IMR-90 (cell line): ENCODE measurements around the gene PEX5L. TPM values are rescaled to one million over a fixed set of nuclear protein-coding genes. Genes with fewer than 3 reads are reported as not detected.

ENCODE experiments used
- ATAC-seq: fragments of 200-7000 bp; cut with Tn5 transposase; 2 replicates; pipeline ENCODE4 v1.9.1; 2020; ENCODE audit warnings: low read depth, mild to moderate bottlenecking, moderate library complexity
- BruUV-seq: library from RNA; stranded (reverse); fragments of 400-500 nt; replicated peaks from 2 replicates; lab custom pipeline; 2021; lab: Mats Ljungman, UMichigan
- CTCF ChIA-PET: fragments of 300-600 bp; formaldehyde crosslinking; extraction: SDS; loops from one replicate; lab custom pipeline; 2021; ENCODE audit warnings: antibody characterized with exemption; lab: Yijun Ruan, JAX
- POLR2A ChIA-PET: fragments of 300-600 bp; sonication (Branson Sonifier 250); formaldehyde crosslinking; loops from one replicate; lab custom pipeline; 2022; ENCODE audit warnings: antibody characterized with exemption; ENCODE audit not compliant: unreplicated experiment; lab: Charles Lee
- DNase-seq: peaks from one replicate; pipeline ENCODE4 v3.0.0; 2013
- H2AFZ ChIP-seq: replicated peaks from 2 replicates; pipeline ENCODE3; 2013; ENCODE audit warnings: low read length, mild to moderate bottlenecking; ENCODE audit not compliant: poor library complexity
- H2AK5ac ChIP-seq: 2 replicates; pipeline ENCODE4 v1.6.1; 2013; ENCODE audit warnings: low read depth, low read length, inconsistent platforms
- H2AK9ac ChIP-seq: replicated peaks from 2 replicates; pipeline ENCODE3; 2013; ENCODE audit warnings: mild to moderate bottlenecking, low read depth, low read length, moderate library complexity; ENCODE audit not compliant: poor library complexity
- H2BK120ac ChIP-seq: 2 replicates; pipeline ENCODE4 v1.6.1; 2013; ENCODE audit warnings: low read depth, low read length, inconsistent platforms
- H2BK15ac ChIP-seq: 3 replicates; pipeline ENCODE4 v1.6.1; 2013; ENCODE audit warnings: low read depth, low read length, inconsistent platforms
- H2BK20ac ChIP-seq: 2 replicates; pipeline ENCODE4 v1.6.1; 2013; ENCODE audit warnings: low read depth, mild to moderate bottlenecking, inconsistent platforms, low read length, moderate library complexity
- H2BK5ac ChIP-seq: 2 replicates; pipeline ENCODE4 v1.6.1; 2013; ENCODE audit warnings: mild to moderate bottlenecking, low read depth, low read length, inconsistent platforms; ENCODE audit not compliant: poor library complexity, severe bottlenecking
- H3K14ac ChIP-seq: replicated peaks from 2 replicates; pipeline ENCODE4 v1.6.1; 2013; ENCODE audit warnings: low read depth, low read length, inconsistent platforms
- H3K18ac ChIP-seq: 2 replicates; pipeline ENCODE4 v1.6.1; 2013; ENCODE audit warnings: low read depth, low read length, control low read depth
- H3K23ac ChIP-seq: 2 replicates; pipeline ENCODE4 v1.6.1; 2013; ENCODE audit warnings: low read depth, low read length, inconsistent platforms
- H3K27ac ChIP-seq: 2 replicates; pipeline ENCODE4 v1.5.1; 2013; ENCODE audit warnings: mild to moderate bottlenecking, control low read depth, low read length; ENCODE audit not compliant: insufficient read depth
- H3K27me3 ChIP-seq: 2 replicates; pipeline ENCODE4 v1.6.1; 2013; ENCODE audit warnings: low read length; ENCODE audit not compliant: control insufficient read depth, insufficient read depth
- H3K36me3 ChIP-seq: 2 replicates; pipeline ENCODE4 v1.6.1; 2013; ENCODE audit warnings: low read length, mixed read lengths; ENCODE audit not compliant: control insufficient read depth, insufficient read depth
- H3K4ac ChIP-seq: 2 replicates; pipeline ENCODE4 v1.6.1; 2013; ENCODE audit warnings: low read depth, low read length, inconsistent platforms
- H3K4me1 ChIP-seq: 2 replicates; pipeline ENCODE4 v1.6.1; 2013; ENCODE audit warnings: low read length, mixed read lengths; ENCODE audit not compliant: control insufficient read depth, insufficient read depth
- H3K4me2 ChIP-seq: 2 replicates; pipeline ENCODE4 v1.6.1; 2013; ENCODE audit warnings: low read depth, mild to moderate bottlenecking, control low read depth, low read length, moderate library complexity
- H3K4me3 ChIP-seq: 2 replicates; pipeline ENCODE4 v1.5.1; 2013; ENCODE audit warnings: low read depth, mild to moderate bottlenecking, control low read depth, low read length, moderate library complexity; ENCODE audit not compliant: insufficient read depth
- H3K56ac ChIP-seq: 2 replicates; pipeline ENCODE4 v1.6.1; 2013; ENCODE audit warnings: low read length, inconsistent platforms; ENCODE audit not compliant: insufficient read depth; ENCODE audit errors: extremely low read depth
- H3K79me1 ChIP-seq, 2 experiments: 2 replicates each; pipeline ENCODE4 v1.6.1; 2013; ENCODE audit warnings: low read length in 2 of 2, inconsistent platforms in 1 of 2, low read depth in 1 of 2
- H3K9ac ChIP-seq: 2 replicates; pipeline ENCODE4 v1.6.1; 2013; ENCODE audit warnings: low read depth, low read length, control low read depth
- H3K9me1 ChIP-seq: 2 replicates; pipeline ENCODE4 v1.6.1; 2013; ENCODE audit warnings: low read length, inconsistent platforms; ENCODE audit not compliant: insufficient read depth
- H3K9me3 ChIP-seq: 2 replicates; pipeline ENCODE4 v1.6.1; 2013; ENCODE audit warnings: low read length; ENCODE audit not compliant: control insufficient read depth, insufficient read depth
- H4K20me1 ChIP-seq: 2 replicates; pipeline ENCODE4 v1.6.1; 2013; ENCODE audit warnings: low read length, inconsistent platforms; ENCODE audit not compliant: insufficient read depth
- H4K5ac ChIP-seq: 2 replicates; pipeline ENCODE4 v1.6.1; 2013; ENCODE audit warnings: mild to moderate bottlenecking, low read depth, low read length, control low read depth
- H4K8ac ChIP-seq, 2 experiments: 2 replicates each; pipeline ENCODE4 v1.6.1; 2013; ENCODE audit warnings: low read depth in 2 of 2, low read length in 2 of 2, control low read depth in 1 of 2, inconsistent platforms in 1 of 2
- H4K91ac ChIP-seq: 2 replicates; pipeline ENCODE4 v1.6.1; 2013; ENCODE audit warnings: low read depth, low read length, inconsistent platforms; ENCODE audit not compliant: insufficient read depth
- BHLHE40 ChIP-seq: fragments of 150-350 bp; IDR thresholded peaks from 2 replicates; pipeline ENCODE4 v1.6.1; 2016; ENCODE audit warnings: mild to moderate bottlenecking, low read depth, low read length
- CEBPB ChIP-seq: IDR thresholded peaks from 2 replicates; pipeline ENCODE4 v1.6.1; 2012; ENCODE audit warnings: low read depth, low read length, improper control_type of control experiment
- CHD1 ChIP-seq: IDR thresholded peaks from 2 replicates; pipeline ENCODE4 v1.6.1; 2012; ENCODE audit warnings: low read depth, low read length, improper control_type of control experiment
- FOS ChIP-seq: fragments of 150-350 bp; IDR thresholded peaks from 2 replicates; pipeline ENCODE4 v1.6.1; 2016; ENCODE audit warnings: low read depth, low read length
- MAFK ChIP-seq: IDR thresholded peaks from 2 replicates; pipeline ENCODE4 v1.6.1; 2012; ENCODE audit warnings: low read depth, low read length, improper control_type of control experiment
- POLR2A ChIP-seq: IDR thresholded peaks from 2 replicates; pipeline ENCODE4 v1.6.1; 2012; ENCODE audit warnings: mild to moderate bottlenecking, low read depth, low read length
- WGBS, 2 experiments: methylation state at CpG; one replicate each; pipeline versions ENCODE4 v1.1.5 to v1.1.7; 2013; ENCODE audit warnings: missing lambda C conversion rate in 2 of 2; ENCODE audit not compliant: insufficient read length in 1 of 2; ENCODE audit errors: extremely low coverage in 2 of 2; 5-methylcytosine and 5-hydroxymethylcytosine counted together
- dilution Hi-C: fragments of 300-500 bp; cut with HindIII; formaldehyde crosslinking; loops from one replicate; pipeline ENCODE4 v1.14.3; 2018; ENCODE audit warnings: low sequenced_read_pairs; ENCODE audit not compliant: unreplicated experiment
- in situ Hi-C: fragments of 300-500 bp; cut with MboI; formaldehyde crosslinking; loops from 3 replicates; pipeline ENCODE4 v1.14.3; 2019; ENCODE audit warnings: low sequenced_read_pairs, inconsistent platforms, mixed read lengths
- intact Hi-C: fragments of 100-400 bp; cut with micrococcal nuclease; formaldehyde crosslinking; loops from 2 replicates; pipeline ENCODE4 v1.10.0; 2022
- polyA plus RNA-seq, 3 experiments: library from polyadenylated mRNA; depleted of rRNA; stranded (reverse); fragments of >200 nt; gene quantifications; 2 replicates each; pipeline ENCODE4 v1.2.3, GENCODE V29; 2012; ENCODE audit warnings: low replicate concordance in 1 of 3
- total RNA-seq: library from RNA; depleted of rRNA; stranded (reverse); fragments of >200 nt; gene quantifications from 2 replicates; pipeline ENCODE4 v1.2.3, GENCODE V29; 2012
- TF ChIP-seq, protein P1 (sequence below): fragments of 150-350 bp; IDR thresholded peaks from 2 replicates; pipeline ENCODE4 v1.6.1; 2016; ENCODE audit warnings: low read depth, mild to moderate bottlenecking, low read length, moderate library complexity, borderline replicate concordance

PEX5L gene
- total and polyA plus RNA-seq, 2 of the 4 experiments (the other 2 are of a cell fraction) = not detected

DNA sequence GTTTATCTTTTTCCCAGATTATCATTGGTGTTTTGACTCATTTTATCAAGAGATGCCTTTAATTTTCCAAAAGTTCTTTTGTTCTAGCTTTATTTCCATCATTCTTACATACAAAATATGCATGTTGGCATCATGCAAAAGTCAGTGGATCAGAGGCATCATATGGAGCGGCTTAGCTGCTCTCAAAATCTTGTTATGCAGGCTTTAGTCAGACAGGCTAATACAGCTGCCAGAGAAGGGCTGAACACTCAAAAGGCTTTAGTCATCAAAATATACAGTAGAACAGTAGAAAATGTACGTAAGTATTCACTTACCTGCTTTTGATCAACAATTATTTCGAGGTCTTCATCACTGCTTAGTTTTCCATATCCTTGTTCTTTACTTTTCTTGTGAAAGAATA, 65.5 kb downstream of the PEX5L start:
- no peaks in the 10 kb centered on the region for H3K36me3 ChIP-seq

More for the DNA sequence above, 65.5 kb downstream of the PEX5L start:
- Histone ChIP-seq H3K4me1 (no peaks in the 10 kb centered on the region), H2AFZ (no peak overlapping the region), H2BK5ac (no peak overlapping the region), H3K9me1 (no peaks in the 10 kb centered on the region), H2AK5ac (no peak overlapping the region), H3K23ac (no peak overlapping the region), H3K14ac (no peak overlapping the region), H4K20me1 (no peaks in the 10 kb centered on the region), H2BK15ac (no peak overlapping the region), H3K27me3 (no peaks in the 10 kb centered on the region), H4K8ac (no peak overlapping the region), H3K18ac (no peak overlapping the region), H3K56ac (no peak overlapping the region), H4K91ac (no peak overlapping the region), H2BK120ac (no peak overlapping the region), H3K9me3 (no peaks in the 10 kb centered on the region), H3K4me3 (no peak overlapping the region), H4K5ac (no peak overlapping the region), H3K4me2 (no peak overlapping the region), H2BK20ac (no peak overlapping the region), H3K4ac (no peak overlapping the region), H3K79me1 (no peaks in the 10 kb centered on the region), H3K9ac (no peak overlapping the region), H3K27ac (no peak overlapping the region), H2AK9ac (no peak overlapping the region)
- WGBS, 2 experiments = no CpG with 5 or more reads among the region's 3 CpGs
- in situ Hi-C loops = no loop called here
- TF ChIP-seq FOS = no peak
- TF ChIP-seq MAFK = no peak
- no peak for TF ChIP-seq CEBPB
- TF ChIP-seq BHLHE40 = no peak
- TF ChIP-seq, protein P1, sequence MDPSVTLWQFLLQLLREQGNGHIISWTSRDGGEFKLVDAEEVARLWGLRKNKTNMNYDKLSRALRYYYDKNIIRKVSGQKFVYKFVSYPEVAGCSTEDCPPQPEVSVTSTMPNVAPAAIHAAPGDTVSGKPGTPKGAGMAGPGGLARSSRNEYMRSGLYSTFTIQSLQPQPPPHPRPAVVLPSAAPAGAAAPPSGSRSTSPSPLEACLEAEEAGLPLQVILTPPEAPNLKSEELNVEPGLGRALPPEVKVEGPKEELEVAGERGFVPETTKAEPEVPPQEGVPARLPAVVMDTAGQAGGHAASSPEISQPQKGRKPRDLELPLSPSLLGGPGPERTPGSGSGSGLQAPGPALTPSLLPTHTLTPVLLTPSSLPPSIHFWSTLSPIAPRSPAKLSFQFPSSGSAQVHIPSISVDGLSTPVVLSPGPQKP = no peak
- no peak for TF ChIP-seq CHD1
- no peak for TF ChIP-seq POLR2A
- no TSS peak for BruUV-seq
- dilution Hi-C loops = no loop called here
- DNase-seq = no peak
- intact Hi-C loops = no loop called here
- POLR2A ChIA-PET = no interaction called here
- no peak for ATAC-seq
- CTCF ChIA-PET = no interaction called here
